COR-L47 (cell line): ENCODE data around the gene FAM163A.

ENCODE experiments used
- DNase-seq: peaks from one replicate; lab custom pipeline; 2025; lab: John Stamatoyannopoulos, UW

FAM163A gene

GRCh38 chr1:179750630-179751029, 7.5 kb downstream of the FAM163A start:
- no peak for DNase-seq

GRCh38 chr1:179753061-179753460, 10.0 kb downstream of the FAM163A start:
- DNase-seq, result no peak

DNA sequence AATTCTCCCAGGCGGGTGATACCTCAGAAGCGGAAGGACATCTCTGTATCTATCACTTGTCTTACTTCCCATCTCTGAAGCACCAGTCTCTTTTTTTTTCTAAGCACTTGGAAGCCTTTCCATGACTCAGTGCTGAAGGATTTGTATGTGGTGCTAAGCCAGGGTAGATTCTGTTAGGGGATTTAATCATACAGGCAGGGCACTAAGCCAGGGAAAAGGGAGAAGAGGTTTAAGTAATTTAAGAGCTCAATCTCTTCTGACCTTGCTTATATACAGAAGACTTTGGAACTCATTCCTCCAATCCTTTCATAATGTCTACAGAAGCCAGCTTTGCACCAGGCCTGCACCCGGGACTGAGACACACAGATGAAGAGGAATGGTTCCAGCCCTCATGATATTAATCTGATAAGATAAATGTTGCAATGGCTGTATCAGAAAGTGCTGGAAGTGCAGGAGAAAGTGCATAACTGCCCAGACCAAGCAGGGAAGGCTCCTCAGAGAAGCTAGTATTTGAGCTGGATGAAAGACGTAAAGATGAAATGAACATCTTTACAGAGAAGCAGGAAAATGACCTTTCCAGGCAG, 11.0 kb downstream of the FAM163A start:
- no peak for DNase-seq

- DNase-seq, result no peak
Measured at GRCh38 chr1:179757933-179758332, 14.8 kb downstream of the FAM163A start.

GRCh38 chr1:179760521-179760920, 17.4 kb downstream of the FAM163A start:
- no peak for DNase-seq

- no peak for DNase-seq
Measured at GRCh38 chr1:179761296-179761695, 18.2 kb downstream of the FAM163A start.

DNA sequence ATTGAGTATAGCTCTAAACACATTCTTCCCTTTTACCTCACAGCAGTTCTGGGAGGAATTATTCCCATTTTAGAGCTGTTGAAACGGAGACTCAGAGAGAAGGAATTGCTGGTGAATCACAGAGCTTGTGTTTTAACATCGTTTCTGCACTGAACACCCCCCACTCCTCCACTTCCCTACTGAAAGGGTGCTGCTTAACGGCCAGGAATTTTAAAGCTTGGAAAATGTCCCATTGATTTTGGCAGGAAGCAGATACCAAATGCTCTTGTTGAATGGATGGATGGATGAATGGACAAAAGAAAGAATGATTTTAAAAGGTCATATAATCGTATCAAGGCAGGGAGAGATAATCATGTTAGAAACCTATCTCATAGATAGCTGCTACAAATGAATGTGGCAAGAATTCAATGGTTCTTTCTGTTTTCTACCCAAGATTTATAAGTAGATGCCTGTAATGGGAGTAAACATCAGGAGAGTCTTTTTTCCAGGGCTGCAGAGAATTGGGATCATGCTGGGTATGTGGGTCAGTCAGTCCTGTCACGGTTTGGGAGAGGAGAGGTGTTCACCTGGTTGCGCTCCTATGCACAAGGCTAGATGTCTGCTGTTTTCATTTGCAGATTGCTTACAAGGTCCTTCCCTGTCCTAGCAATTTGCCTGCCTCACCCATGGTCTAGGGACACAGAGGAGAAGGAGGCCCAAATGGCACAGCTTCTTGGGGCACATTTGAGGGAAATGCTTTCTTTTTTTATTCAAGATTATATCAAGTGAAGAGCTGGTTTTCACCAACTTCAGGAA, 19.0 kb downstream of the FAM163A start:
- DNase-seq, result no peak

DNA sequence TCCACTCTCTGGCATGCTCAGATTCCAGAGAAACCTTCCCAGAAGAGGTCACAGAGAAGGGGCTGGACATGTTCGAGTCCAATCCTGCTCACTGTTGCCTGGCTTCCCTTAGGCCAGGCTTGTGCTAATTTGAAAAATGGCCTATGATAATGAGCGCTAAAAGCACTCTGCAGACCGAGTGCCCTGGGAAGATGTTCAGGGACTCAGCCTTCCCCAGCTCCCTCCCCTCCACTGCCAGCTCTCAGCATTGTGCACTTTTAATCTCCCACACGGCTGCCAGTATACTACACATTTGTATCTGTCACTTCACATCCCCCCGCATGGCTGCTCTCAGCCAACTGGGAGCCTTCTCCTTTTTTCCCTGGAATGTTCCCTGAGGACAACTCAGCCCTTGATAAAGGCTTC, 24.1 kb downstream of the FAM163A start:
- no peak for DNase-seq

GRCh38 chr1:179767996-179768395, 24.9 kb downstream of the FAM163A start:
- DNase-seq, result no peak

- no peak for DNase-seq
Measured at GRCh38 chr1:179770887-179771502, 27.9 kb downstream of the FAM163A start.

DNA sequence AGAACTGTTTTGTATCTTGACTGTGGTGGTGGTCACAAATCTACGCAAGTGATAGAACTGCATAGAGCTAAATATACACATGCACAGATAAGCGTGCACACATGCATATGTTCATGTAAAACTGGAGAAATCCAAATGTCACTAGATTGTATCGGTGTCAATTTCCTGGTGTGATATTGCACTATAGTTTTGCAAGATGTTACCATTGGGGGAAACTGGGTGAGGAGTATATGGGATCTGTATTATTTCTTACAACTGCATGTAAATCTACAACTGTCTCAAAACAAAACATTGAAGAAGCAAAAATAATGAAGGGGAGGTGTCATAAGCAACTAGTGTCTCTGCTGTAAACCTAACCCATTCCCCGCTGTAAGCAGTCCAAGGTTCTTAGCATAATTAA, 30.2 kb downstream of the FAM163A start:
- no peak for DNase-seq

DNA sequence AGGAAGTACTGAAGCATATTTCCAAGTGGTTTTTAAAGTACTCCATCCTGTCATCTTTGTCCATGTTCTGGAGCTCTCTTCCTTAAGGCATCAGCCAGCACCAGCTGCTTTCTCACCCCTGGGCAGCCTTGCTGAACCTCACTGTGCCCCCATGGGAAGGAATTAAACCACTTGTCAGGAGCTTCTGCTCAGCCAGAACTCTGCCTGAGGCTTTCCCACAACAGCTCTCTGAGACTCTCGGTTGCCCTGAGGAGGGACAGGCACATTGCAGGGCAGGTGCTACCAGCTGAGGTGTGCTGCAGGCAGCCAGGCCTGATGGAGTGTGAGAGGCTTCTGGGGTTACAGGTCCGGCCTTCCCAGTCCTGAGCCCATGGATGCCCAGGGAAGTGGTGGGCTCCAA, 30.9 kb downstream of the FAM163A start:
- no peak for DNase-seq

DNA sequence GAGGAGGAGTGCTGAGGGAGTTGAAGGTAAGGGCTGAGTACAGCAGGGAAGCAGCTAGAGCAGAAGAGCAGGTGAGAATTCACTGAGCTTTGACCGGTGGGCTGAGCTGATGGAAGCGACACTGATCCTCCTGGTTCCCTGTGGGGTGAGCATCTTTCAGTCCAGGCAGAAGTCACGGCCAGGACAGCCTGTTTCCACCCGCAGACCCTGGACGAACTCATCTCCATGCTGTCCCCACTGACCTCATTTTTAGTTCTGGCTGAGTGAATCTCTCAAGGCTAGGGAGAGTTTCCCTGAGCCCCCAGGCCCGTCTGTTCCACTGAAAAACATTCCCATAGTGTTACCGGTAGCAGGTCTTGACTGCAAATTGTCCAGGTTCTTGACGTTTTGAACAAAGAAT, 31.5 kb downstream of the FAM163A start:
- DNase-seq, result no peak

- no peak for DNase-seq
Measured at GRCh38 chr1:179775009-179775408, 31.9 kb downstream of the FAM163A start.

DNA sequence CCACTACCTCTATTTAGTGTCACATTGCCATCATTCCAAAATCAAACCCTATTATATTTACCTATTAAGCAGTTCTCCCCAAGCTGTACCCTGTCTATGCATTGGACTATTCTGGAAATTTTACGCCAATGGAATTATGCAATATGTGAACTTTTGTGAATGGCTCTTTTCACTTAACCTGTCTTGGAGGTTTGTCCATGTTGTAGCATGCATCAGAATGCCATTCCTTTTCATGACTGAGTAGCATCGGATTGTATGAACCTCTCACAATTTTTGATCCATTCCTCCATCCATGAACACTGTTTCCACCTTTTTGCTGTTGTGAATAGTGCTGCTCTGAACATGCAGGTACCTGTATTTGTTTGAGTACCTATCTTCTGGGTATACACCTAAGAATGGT, 33.7 kb downstream of the FAM163A start:
- no peak for DNase-seq

GRCh38 chr1:179777731-179778130, 34.6 kb downstream of the FAM163A start:
- DNase-seq, result no peak

DNA sequence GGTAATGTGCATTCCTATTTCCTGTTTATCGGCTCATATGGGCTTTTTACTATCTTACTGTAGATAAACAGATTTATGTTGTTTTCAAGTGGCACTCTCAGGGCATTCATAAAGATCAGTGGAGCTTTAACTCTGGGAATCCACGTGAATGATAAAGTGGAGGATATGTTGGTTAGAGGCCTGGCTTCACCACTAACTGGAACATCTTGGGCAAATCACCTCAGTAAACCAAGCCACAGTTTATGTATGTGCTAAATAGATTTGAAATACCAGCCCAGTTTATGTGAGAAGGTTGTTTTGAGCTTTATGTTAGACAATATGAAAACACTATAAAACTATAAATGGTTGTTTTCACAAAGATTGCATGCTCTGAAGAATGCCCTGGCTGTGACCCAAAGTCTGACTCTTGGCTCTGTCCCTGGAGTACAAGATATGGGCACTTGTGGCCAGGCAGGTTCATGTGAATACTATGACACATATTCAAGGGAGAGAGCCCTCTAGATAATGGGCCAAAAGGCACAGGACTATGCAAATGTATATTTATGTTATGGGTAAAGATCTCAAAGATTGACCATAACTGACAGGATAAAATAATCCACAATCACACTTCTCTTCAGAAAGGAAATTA, 36.7 kb downstream of the FAM163A start:
- no peak for DNase-seq

- DNase-seq, result no peak
Measured at GRCh38 chr1:179781962-179782361, 38.9 kb downstream of the FAM163A start.

DNA sequence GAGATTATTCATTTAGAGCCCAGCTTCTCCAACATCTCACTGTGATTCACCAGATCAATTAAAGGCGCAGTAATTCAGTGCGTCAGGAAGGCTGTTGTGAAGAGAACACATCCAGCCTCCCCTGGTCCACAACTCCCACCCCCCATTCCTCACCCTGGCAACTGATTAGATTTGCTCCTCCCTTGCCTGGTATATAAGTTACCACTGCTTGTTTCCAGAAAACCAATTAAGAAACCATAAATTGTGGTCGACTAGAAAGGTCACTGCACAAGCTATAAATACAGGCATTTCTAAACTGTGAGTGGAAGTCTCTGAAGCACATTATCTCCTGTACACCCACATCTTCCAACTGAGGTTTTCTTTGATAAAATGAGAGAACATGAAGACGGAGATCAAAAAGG, 41.9 kb downstream of the FAM163A start:
- peak; percentile 37 for DNase-seq

- no peak for DNase-seq
Measured at GRCh38 chr1:179785728-179786127, 42.6 kb downstream of the FAM163A start.

- DNase-seq, result peak; percentile 84
Measured at GRCh38 chr1:179786815-179787685, 44.0 kb downstream of the FAM163A start.

DNA sequence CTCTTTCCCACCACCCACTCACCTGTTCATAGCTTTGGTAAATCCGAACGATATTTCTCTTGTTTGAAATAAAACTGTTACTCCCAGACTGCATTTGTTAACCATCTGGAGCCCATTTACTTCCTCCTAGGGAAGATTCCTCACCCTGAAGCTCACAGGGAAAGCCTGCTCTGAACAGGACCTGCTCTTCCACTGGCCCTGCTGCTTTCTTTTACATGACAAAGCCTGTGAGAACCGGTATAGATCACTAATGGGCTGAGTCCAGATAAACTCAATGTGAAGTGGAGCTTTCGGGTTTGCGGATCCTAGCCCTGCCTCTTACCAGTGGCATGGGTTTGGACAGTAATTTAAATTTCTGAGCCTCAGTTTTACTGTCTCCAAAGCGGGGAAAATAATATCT, 45.2 kb downstream of the FAM163A start:
- no peak for DNase-seq
